Measurements from ENCODE around the gene MUC12. TPM values are rescaled to one million over a fixed set of nuclear protein-coding genes. Genes with fewer than 3 reads are reported as not detected.

MUC12 gene
- total RNA-seq, 2 experiments from 2014 or later, result not detected

GRCh38 chr7:100949227-100949932, 20.0 kb upstream of the MUC12 start, which contains the start of gene MUC3A:
TSS of gene MUC3A (plus strand) at chr7:100949534. CDS start at chr7:100949625, 91 bp downstream.
- H3K4me3 Mint-ChIP-seq, result no peak within 1 kb of the TSS
- DNase-seq (no peak), ATAC-seq (ENCODE audit: low read depth) (no peak)
- no peaks in the 10 kb centered on the region for H3K36me3 Mint-ChIP-seq
- no peaks in the 10 kb centered on the region for H3K4me1 Mint-ChIP-seq
- POLR2A ChIA-PET, result interaction anchor here (0.6 kb wide), 1 partner anchor 74 kb away, joined by 3 read pairs; the partner anchor contains the start of gene SRRT
- no peaks in the 10 kb centered on the region for H3K9me3 Mint-ChIP-seq
- H3K27ac Mint-ChIP-seq, result no peak within 1 kb of the TSS
- H3K27me3 Mint-ChIP-seq, result peaks cover 12% of the 10 kb centered on the region

- no peaks in the 10 kb centered on the region for H3K4me1 Mint-ChIP-seq
- H3K9me3 Mint-ChIP-seq, result no peaks in the 10 kb centered on the region
- DNase-seq, result no peak
- H3K27me3 Mint-ChIP-seq, result peaks cover 12% of the 10 kb centered on the region
- H3K4me3 Mint-ChIP-seq, result no peak overlapping the region
- POLR2A ChIA-PET, result no interaction called here
- no peak overlapping the region for H3K27ac Mint-ChIP-seq
- ATAC-seq (ENCODE audit: low read depth), result no peak
- H3K36me3 Mint-ChIP-seq, result no peaks in the 10 kb centered on the region
Measured at GRCh38 chr7:100949933-100950443, 19.4 kb upstream of the MUC12 start.

GRCh38 chr7:100951172-100951571, 18.2 kb upstream of the MUC12 start:
- Mint-ChIP-seq H3K4me1 (no peaks in the 10 kb centered on the region), H3K4me3 (no peak overlapping the region), H3K27ac (no peak overlapping the region), H3K9me3 (no peaks in the 10 kb centered on the region), H3K36me3 (no peaks in the 10 kb centered on the region), H3K27me3 (peaks cover 12% of the 10 kb centered on the region)
- no peak for ATAC-seq (ENCODE audit: low read depth)
- POLR2A ChIA-PET, result no interaction called here
- no peak for DNase-seq

GRCh38 chr7:100951888-100952560, 17.3 kb upstream of the MUC12 start:
- no peak for ATAC-seq (ENCODE audit: low read depth)
- Mint-ChIP-seq H3K36me3 (no peaks in the 10 kb centered on the region), H3K27ac (no peak overlapping the region), H3K4me1 (no peaks in the 10 kb centered on the region), H3K4me3 (no peak overlapping the region), H3K27me3 (peaks cover 12% of the 10 kb centered on the region), H3K9me3 (no peaks in the 10 kb centered on the region)
- no peak for DNase-seq
- POLR2A ChIA-PET, result no interaction called here

GRCh38 chr7:100952641-100953040, 16.7 kb upstream of the MUC12 start:
- peaks cover 12% of the 10 kb centered on the region for H3K27me3 Mint-ChIP-seq
- H3K27ac Mint-ChIP-seq, result no peak overlapping the region
- ATAC-seq (ENCODE audit: low read depth) (no peak), DNase-seq (no peak)
- POLR2A ChIA-PET, result no interaction called here
- H3K4me3 Mint-ChIP-seq, result no peak overlapping the region
- no peaks in the 10 kb centered on the region for H3K36me3 Mint-ChIP-seq
- no peaks in the 10 kb centered on the region for H3K9me3 Mint-ChIP-seq
- no peaks in the 10 kb centered on the region for H3K4me1 Mint-ChIP-seq

- Mint-ChIP-seq H3K36me3 (no peaks in the 10 kb centered on the region), H3K4me1 (no peaks in the 10 kb centered on the region), H3K27ac (no peak overlapping the region), H3K27me3 (peaks cover under 1% of the 10 kb centered on the region), H3K4me3 (no peak overlapping the region), H3K9me3 (no peaks in the 10 kb centered on the region)
- ATAC-seq (ENCODE audit: low read depth), result no peak
- no peak for DNase-seq
- POLR2A ChIA-PET, result no interaction called here
Measured at GRCh38 chr7:100957832-100958421, 11.4 kb upstream of the MUC12 start.

- peaks cover 8% of the 10 kb centered on the region for H3K27me3 Mint-ChIP-seq
- H3K36me3 Mint-ChIP-seq, result no peaks in the 10 kb centered on the region
- no peaks in the 10 kb centered on the region for H3K4me1 Mint-ChIP-seq
- POLR2A ChIA-PET, result no interaction called here
- DNase-seq (no peak), ATAC-seq (ENCODE audit: low read depth) (no peak)
- H3K27ac Mint-ChIP-seq, result no peak overlapping the region
- H3K4me3 Mint-ChIP-seq, result no peak overlapping the region
- H3K9me3 Mint-ChIP-seq, result no peaks in the 10 kb centered on the region
Measured at GRCh38 chr7:100959894-100960293, 9.5 kb upstream of the MUC12 start.

GRCh38 chr7:100962537-100962936, 6.8 kb upstream of the MUC12 start:
- ATAC-seq (ENCODE audit: low read depth) (no peak), DNase-seq (no peak)
- Mint-ChIP-seq H3K4me1 (peaks cover 10% of the 10 kb centered on the region), H3K9me3 (no peaks in the 10 kb centered on the region), H3K27me3 (peaks cover 30% of the 10 kb centered on the region), H3K4me3 (no peak overlapping the region), H3K27ac (no peak overlapping the region), H3K36me3 (no peaks in the 10 kb centered on the region)
- POLR2A ChIA-PET, result no interaction called here

GRCh38 chr7:100963386-100963785, 6.0 kb upstream of the MUC12 start:
- H3K4me1 Mint-ChIP-seq, result peaks cover 10% of the 10 kb centered on the region
- no peaks in the 10 kb centered on the region for H3K36me3 Mint-ChIP-seq
- H3K27ac Mint-ChIP-seq, result no peak overlapping the region
- no peak overlapping the region for H3K4me3 Mint-ChIP-seq
- H3K9me3 Mint-ChIP-seq, result no peaks in the 10 kb centered on the region
- DNase-seq, result no peak
- no peak for ATAC-seq (ENCODE audit: low read depth)
- POLR2A ChIA-PET, result no interaction called here
- H3K27me3 Mint-ChIP-seq, result peaks cover 37% of the 10 kb centered on the region

GRCh38 chr7:100963874-100964273, 5.5 kb upstream of the MUC12 start:
- Mint-ChIP-seq H3K4me1 (peaks cover 10% of the 10 kb centered on the region), H3K27ac (no peak overlapping the region), H3K4me3 (no peak overlapping the region), H3K27me3 (peaks cover 42% of the 10 kb centered on the region), H3K9me3 (no peaks in the 10 kb centered on the region), H3K36me3 (no peaks in the 10 kb centered on the region)
- DNase-seq, result no peak
- no peak for ATAC-seq (ENCODE audit: low read depth)
- POLR2A ChIA-PET, result no interaction called here

GRCh38 chr7:100964630-100965029, 4.7 kb upstream of the MUC12 start:
- POLR2A ChIA-PET, result no interaction called here
- no peak for DNase-seq
- no peak for ATAC-seq (ENCODE audit: low read depth)
- H3K4me1 Mint-ChIP-seq, result peaks cover 10% of the 10 kb centered on the region
- no peak overlapping the region for H3K27ac Mint-ChIP-seq
- no peaks in the 10 kb centered on the region for H3K36me3 Mint-ChIP-seq
- H3K4me3 Mint-ChIP-seq, result no peak overlapping the region
- H3K9me3 Mint-ChIP-seq, result no peaks in the 10 kb centered on the region
- peaks cover 46% of the 10 kb centered on the region for H3K27me3 Mint-ChIP-seq

- peaks cover 10% of the 10 kb centered on the region for H3K4me1 Mint-ChIP-seq
- POLR2A ChIA-PET, result no interaction called here
- ATAC-seq (ENCODE audit: low read depth) (no peak), DNase-seq (no peak)
- no peaks in the 10 kb centered on the region for H3K9me3 Mint-ChIP-seq
- H3K27ac Mint-ChIP-seq, result no peak overlapping the region
- no peaks in the 10 kb centered on the region for H3K36me3 Mint-ChIP-seq
- H3K4me3 Mint-ChIP-seq, result peak overlapping the region; percentile 73
- peaks cover 46% of the 10 kb centered on the region for H3K27me3 Mint-ChIP-seq
Measured at GRCh38 chr7:100965045-100965722, 4.2 kb upstream of the MUC12 start.

GRCh38 chr7:100965723-100966541, 3.4 kb upstream of the MUC12 start:
- Mint-ChIP-seq H3K36me3 (no peaks in the 10 kb centered on the region), H3K27me3 (peaks cover 46% of the 10 kb centered on the region), H3K27ac (no peak overlapping the region), H3K4me1 (peaks cover 10% of the 10 kb centered on the region), H3K4me3 (peak overlapping the region; percentile 73), H3K9me3 (no peaks in the 10 kb centered on the region)
- peak; percentile 88 for DNase-seq
- POLR2A ChIA-PET, result interaction anchor here (0.7 kb wide), 1 partner anchor 71 kb away, joined by 3 read pairs; no protein-coding TSS in a partner anchor
- peak; percentile 79 for ATAC-seq (ENCODE audit: low read depth)
